GM12872 (cell line): ENCODE data around the gene LMF2.

Experiments used
- TF ChIP-seq, protein P1 (sequence below): IDR thresholded peaks from 3 replicates; pipeline ENCODE4 v1.5.1; 2011; ENCODE audit warnings: low read depth, mild to moderate bottlenecking, low read length, moderate library complexity; ENCODE audit not compliant: insufficient read depth

Gene LMF2

GRCh38 chr22:50523458-50523805 lies 15.9 kb upstream of the LMF2 start:
- TF ChIP-seq, protein P1, sequence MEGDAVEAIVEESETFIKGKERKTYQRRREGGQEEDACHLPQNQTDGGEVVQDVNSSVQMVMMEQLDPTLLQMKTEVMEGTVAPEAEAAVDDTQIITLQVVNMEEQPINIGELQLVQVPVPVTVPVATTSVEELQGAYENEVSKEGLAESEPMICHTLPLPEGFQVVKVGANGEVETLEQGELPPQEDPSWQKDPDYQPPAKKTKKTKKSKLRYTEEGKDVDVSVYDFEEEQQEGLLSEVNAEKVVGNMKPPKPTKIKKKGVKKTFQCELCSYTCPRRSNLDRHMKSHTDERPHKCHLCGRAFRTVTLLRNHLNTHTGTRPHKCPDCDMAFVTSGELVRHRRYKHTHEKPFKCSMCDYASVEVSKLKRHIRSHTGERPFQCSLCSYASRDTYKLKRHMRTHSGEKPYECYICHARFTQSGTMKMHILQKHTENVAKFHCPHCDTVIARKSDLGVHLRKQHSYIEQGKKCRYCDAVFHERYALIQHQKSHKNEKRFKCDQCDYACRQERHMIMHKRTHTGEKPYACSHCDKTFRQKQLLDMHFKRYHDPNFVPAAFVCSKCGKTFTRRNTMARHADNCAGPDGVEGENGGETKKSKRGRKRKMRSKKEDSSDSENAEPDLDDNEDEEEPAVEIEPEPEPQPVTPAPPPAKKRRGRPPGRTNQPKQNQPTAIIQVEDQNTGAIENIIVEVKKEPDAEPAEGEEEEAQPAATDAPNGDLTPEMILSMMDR = no peak

- TF ChIP-seq, protein P1 = no peak
These were observed 15.4 kb upstream of the LMF2 start for GRCh38 chr22:50522806-50523438.

DNA sequence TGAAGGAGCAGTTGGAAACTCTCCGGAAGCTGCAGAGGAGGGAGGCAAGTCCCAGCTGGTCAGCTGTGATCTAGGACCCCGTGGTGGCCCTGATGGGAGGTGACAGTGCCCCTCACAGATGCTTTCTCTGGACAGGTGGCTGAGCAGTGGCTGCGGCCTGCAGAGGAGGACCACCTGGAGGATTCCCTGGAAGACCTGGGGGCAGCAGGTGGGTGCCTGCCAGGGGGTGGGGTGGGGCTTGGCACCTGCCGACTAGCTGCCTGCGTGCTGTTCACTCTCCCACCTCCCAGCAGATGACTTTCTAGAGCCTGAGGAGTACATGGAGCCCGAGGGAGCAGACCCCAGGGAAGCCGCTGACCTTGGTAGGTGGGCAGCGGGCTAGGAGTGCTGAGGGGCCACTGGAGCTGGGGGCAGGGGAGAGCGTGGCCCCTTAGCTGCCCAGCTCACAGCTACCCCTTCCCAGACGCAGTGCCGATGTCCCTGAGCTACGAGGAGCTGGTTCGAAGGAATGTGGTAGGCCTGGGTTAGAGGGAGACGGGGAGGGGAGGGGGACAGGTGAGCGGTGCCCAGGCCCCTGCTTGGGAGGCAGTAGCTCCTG lies 14.8 kb upstream of the LMF2 start:
- TF ChIP-seq, protein P1 = no peak

DNA sequence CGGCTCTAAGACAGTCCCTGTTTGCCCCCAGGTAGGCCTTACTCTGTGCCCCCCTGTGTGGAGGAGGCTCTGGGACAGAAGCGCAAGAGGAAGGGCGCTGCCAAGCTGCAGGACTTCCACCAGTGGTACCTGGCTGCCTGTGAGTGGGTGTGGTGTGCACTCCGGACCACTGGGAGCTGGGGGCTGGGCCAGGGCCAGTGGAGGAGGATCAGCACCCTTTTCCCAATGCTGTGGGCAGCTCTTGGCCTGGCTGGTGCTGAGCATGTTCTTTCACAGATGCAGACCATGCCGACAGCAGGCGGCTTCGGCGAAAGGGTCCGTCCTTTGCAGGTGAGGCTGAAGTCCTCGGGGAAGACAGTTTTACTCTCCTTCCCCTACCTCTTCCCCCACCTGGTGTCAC lies 14.2 kb upstream of the LMF2 start:
- TF ChIP-seq, protein P1 = no peak

- TF ChIP-seq, protein P1 = no peak
These were observed 13.4 kb upstream of the LMF2 start for GRCh38 chr22:50520826-50521453.

DNA sequence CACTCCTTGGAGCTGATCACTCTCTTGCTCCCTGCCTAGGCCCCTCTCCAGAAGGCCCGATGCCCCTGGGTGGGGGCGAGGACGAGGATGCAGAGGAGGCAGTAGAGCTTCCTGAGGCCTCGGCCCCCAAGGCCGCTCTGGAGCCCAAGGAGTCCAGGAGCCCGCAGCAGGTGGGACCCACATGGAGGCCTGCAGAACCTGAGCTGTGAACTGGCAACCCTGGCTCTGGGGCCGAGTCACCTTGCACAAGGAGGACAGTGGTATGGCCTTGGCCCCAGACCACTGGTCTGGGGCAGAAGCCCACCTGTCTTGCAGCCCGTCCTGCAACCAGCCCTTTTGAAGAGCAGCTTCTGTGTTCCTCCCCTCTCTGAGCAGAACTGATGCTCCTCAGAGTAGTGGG lies 11.6 kb upstream of the LMF2 start:
- TF ChIP-seq, protein P1 = no peak

DNA sequence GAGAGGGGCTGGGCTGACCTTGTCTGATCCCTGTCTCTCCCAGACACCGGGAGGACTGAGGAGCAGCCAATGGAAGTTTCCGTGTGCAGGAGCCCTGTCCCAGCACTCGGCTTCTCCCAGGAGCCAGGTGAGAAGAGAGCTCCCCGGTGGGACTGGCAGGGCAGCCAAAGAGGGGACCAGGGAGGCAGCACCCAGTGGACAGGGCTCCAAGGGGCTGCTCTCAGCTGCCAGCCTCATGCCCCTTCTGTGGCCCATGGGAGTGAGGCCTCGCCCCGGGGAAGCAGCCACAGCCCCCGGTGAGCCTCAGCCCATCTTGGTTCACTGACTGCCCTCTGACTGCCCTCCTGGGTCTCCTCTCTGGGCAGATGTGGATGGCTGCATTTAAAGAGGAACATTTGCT lies 11.1 kb upstream of the LMF2 start:
- TF ChIP-seq, protein P1 = no peak
